HEK293T (cell line): ENCODE data around the gene DMRT1.

Experiments
- ARNT ChIP-seq: fragments of 450-650 bp; IDR thresholded peaks from 2 replicates; pipeline ENCODE4 v1.6.1; 2017; ENCODE audit warnings: mild to moderate bottlenecking
- LEF1 ChIP-seq: fragments of 450-650 bp; IDR thresholded peaks from 2 replicates; pipeline ENCODE4 v1.6.1; 2017; ENCODE audit warnings: mild to moderate bottlenecking, borderline replicate concordance
- SP1 ChIP-seq: fragments of 450-650 bp; IDR thresholded peaks from 2 replicates; pipeline ENCODE4 v1.6.1; 2017

- TF ChIP-seq ARNT (no peak), SP1 (no peak), LEF1 (no peak)
Measured at GRCh38 chr9:967903-968641, 126.6 kb downstream of the DMRT1 start.
